DLD1 (cell line): ENCODE measurements around the gene RBPMS2.

Experiments used
- in situ Hi-C: cut with HindIII; loops from 2 replicates; pipeline ENCODE4 v1.10.0; 2017; ENCODE audit warnings: low sequenced_read_pairs

The RBPMS2 gene

DNA sequence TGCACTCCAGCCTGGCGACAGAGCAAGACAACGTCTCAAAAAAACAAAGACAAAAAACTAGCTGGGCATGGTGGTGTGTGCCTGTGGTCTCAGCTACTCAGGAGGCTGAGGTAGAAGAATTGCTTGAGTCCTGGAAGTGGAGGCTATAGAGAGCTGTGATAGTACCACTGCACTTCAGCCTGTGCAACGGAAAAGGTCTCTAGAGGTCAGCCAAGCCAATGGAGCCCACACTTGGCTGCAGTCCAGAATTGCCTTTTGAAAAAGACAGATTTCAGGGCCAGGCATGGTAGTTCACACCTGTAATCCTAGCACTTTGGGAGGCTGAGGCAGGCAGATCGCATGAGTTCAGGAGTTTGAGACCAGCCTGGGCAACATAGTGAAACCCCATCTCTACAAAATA lies 8.4 kb upstream of the RBPMS2 start:
- in situ Hi-C loops, result no loop called here

DNA sequence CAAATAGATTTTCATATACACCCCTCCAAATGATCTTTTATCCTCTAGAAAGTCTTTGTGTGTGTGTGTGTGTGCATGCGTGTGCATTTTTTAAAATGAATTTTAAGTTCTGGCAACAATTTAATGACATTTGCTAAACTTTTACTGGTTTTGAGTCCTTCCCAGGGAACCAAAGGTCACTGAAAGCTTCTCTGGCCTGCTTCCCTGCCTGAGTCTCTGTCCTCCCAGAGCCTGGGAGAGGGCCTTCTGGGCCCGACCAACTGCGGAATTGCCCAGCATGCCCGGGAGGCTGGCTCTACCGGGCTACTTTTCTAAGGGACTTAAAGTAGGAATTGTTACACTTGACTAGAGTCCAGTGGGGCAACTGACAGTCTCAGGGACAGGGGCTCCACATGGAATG lies 7.4 kb upstream of the RBPMS2 start:
- in situ Hi-C loops, result no loop called here

- in situ Hi-C loops, result no loop called here
These were observed 5.9 kb upstream of the RBPMS2 start for GRCh38 chr15:64781299-64781698.

GRCh38 chr15:64780600-64781156 lies 5.3 kb upstream of the RBPMS2 start:
- in situ Hi-C loops, result no loop called here

DNA sequence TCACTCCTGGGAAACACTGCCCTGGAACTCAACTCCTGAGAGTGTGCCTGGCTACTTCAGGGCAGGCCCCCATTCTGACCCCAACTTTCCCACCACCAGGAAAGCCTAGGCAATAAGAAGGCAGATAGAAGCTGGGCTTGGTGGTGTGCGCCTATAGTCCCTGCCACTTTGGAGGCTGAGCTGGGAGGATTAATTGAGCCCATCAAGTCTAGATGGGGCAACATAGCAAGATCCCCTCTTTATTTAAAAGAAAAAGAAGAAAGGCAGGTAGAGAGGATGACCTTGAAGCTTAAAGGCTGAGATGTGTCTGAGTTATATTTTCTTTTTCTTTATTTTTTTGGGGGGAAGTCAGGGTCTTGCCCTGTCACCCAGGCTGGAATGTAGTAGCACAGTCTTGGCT lies 4.2 kb upstream of the RBPMS2 start:
- in situ Hi-C loops, result no loop called here

DNA sequence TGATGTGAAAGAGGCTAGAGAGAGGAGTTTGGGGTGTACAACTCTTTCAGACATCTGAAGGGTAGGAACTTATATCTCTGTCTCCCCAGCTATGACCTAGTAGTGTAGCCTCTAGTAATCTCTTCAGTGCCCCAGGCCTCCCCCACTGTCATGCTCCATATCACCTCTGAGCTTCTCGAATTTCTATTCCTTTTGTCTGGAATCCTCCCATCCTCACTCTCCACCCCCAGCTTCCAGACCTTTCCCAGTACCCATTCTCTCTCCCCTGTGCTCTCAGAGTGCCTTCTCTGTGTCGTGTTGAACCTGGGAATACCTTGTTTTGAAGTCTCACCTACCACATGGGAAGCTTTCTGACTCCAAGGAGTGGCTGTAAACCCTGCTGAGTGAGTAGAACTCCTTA lies 3.6 kb upstream of the RBPMS2 start:
- in situ Hi-C loops, result no loop called here

DNA sequence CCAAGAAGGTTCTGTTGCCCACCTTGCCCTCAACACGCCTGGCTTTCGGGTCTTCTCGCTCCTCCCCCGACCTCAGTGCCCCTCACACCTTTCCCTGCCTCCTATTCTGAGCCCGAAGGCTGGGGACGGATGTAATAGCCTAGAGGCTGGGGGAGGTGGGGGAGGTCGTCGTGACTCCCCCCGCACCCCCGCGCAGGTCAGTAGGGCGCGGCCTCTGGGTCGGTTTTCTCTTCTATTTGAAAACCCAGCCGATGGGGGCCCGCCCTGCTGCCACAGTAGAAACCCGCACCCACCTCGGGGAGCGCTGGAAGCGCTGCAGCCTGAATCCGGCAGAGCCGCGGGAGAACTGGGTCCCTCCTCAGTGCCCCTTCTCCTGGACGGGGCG lies 1.0 kb upstream of the RBPMS2 start:
- in situ Hi-C loops, result no loop called here

DNA sequence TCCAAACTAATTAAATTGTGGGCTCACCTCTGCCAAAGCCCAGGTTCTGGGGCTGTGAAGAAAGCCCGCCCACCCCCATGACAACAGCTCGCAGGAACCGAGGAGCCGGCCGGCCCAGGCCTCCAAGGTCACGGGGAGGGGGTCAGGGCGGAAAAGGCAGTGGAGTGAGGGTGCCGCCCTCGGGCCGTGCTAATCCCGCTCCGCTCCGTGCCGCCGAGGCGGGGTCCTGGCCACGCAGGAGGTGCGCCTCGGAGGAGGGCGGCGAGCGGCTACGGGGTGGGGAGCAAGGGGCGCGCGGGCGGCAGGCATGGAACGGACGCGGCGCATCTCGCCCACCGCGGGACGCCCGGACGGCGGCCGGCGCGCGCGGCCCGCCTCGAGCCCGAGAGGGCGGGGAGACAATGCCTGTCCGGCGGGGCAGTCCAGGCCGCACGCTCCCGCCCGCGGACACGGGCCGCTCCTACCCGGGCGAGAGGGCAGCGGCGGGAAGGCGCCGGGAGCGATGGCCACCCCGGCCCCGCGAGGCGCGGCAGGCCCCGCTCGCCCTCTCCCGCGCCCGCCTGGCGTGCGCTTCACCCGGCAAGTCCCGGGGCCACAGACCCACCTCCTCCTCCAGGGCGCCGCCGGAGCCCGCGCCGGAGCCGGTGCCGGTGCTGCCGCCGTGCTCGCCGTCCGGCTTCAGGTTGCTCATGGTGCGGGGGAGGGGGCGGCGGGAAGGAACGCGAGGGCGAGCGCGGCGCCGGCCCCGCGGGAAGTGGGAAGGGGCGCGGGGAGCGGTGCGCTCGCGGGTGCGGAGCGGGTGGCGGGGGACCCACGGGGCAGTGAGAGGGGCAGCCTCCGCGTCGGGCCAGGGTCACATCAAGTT lies 528 bp downstream of the RBPMS2 start:
- in situ Hi-C loops, result no loop called here

GRCh38 chr15:64774037-64774628 lies 1.3 kb downstream of the RBPMS2 start:
- in situ Hi-C loops, result no loop called here

DNA sequence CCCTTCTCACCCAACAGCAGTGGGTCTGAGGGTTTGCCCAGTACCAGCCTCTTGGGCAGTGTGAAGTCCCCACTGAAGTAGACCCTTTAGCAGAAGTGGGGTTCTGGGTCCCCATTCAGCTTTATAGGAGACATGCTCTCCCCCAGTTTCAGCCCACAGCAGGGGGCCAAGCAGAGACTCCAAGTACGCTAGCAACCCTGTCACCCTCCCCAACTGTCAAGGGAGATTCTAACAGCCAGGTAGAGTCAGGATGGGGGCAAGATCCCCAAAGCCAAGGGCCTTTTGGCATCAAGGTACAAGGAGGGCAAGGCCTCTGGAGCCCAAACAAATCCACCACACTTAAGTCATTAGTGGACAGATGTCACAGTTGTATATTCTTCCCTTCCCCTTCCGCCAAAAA lies 1.8 kb downstream of the RBPMS2 start:
- in situ Hi-C loops, result no loop called here

DNA sequence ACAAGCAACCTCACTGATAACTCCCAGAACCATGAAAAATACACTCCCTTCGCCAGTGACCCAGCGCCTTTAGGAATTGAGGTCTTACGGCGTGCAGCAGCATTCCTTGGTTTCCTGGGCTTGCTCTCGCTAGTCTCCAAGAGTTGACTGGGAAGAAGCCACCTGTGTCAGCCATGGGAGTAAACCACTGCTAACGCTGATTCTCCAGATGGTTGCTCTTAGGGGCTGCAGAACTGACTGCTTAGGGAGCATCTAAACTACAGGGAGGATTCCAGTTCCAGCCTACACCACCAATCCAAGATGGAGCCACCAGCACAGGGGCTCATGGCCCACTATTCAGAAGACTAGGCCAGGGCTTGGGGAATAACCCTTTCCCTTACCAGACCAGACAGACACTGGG lies 2.4 kb downstream of the RBPMS2 start:
- in situ Hi-C loops, result no loop called here

DNA sequence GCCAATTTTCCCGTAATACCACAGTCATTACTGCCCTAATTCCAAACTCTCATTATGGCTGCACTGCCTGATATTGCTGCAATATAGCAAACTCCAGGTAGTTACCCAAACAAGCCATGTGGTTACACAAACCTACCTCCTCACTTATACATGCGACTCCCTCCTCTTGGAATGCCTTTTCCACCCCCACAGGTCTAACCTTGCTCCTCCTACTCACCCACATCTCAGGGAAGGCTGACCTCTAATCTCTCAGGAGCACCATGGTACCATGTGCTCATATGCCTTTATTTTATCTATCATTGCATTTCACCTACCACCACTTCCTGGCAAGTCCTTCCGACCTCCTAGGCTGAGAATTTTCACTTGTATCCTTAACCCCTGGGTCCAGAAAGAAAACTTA lies 2.9 kb downstream of the RBPMS2 start:
- in situ Hi-C loops, result no loop called here

DNA sequence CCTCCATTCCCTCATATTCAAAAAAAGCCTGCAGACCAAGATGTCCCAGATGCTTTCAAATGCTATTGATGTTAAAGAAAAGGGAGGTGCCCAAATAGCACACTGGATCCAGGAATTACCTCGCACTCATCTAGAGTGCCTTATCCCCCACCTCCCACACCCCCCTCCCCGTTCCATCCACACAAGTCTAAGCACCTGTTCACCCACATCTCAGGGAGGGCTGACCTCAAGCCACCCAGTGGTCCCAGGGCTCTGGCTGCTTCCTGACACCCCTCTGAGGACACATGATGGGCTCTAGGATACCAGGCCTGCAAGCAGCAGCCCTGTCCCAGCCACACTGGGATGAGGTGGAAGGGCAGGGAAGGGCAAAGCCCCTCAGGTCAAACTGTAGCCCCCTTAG lies 4.8 kb downstream of the RBPMS2 start:
- in situ Hi-C loops, result no loop called here

GRCh38 chr15:64767203-64767602 lies 8.2 kb downstream of the RBPMS2 start:
- in situ Hi-C loops, result no loop called here

- in situ Hi-C loops, result no loop called here
These were observed 9.3 kb downstream of the RBPMS2 start for GRCh38 chr15:64766058-64766457.

DNA sequence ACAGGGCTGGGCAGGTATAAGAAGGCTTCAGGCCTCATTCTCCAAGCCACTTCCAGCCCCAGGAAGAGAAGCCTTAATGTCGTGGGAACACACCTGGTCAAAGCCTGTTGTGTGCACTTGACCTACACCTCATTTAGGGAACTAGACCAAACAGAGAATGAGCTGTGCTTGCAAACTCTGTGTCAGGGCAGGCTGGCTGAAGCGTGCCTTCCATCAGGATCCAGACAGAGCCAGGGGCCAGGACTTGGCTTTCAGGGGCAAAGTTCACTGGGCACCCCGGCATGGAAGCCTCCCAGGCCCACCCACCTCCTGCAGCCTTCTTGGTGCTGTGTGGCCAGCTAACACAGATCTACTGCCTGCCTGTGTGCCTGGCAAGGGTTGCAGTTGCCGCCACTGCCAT lies 11.5 kb downstream of the RBPMS2 start:
- in situ Hi-C loops, result no loop called here

GRCh38 chr15:64763462-64763861 lies 11.9 kb downstream of the RBPMS2 start:
- in situ Hi-C loops, result no loop called here

- in situ Hi-C loops, result no loop called here
These were observed 12.4 kb downstream of the RBPMS2 start for GRCh38 chr15:64763021-64763420.

DNA sequence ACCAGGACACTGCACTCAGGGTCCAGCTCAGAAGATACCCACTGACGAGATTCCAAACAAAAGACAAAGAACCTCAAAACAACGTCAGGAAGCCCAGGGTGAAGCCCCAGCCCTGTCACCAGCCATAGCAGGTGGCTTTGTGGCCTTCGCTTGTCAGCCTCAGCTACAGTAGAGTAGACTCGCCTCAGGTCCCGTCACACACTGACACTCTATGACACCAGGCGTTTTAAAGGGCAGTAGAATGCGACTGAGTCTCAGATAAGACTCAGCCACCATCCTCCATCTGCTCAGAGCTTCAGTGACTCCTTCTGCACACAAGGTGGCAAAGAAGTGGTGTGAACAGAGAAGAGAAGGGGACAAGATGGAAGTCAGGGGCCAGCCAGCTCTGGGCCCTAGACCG lies 12.8 kb downstream of the RBPMS2 start:
- in situ Hi-C loops, result no loop called here

DNA sequence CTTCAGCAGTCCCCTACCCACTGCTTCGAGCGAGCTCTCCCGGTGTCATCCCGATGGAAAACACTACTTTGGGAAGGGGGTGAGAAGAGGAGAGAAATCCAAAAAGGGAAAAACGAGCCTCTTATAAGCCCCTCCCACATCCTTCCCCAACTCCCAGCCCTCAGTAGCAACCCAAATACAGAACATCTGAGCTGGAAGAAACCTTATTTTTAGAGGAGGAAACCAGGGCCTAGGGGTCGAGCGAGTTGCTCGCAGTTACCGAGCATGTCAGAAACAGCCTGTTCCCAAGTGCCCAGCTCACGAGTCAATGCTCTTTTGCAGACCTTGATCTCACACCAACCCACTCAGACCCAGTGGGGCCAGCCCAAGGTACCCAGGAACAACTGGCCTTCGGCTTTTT lies 14.2 kb downstream of the RBPMS2 start:
- in situ Hi-C loops, result no loop called here

- in situ Hi-C loops, result no loop called here
These were observed 15.3 kb downstream of the RBPMS2 start for GRCh38 chr15:64760056-64760455.

DNA sequence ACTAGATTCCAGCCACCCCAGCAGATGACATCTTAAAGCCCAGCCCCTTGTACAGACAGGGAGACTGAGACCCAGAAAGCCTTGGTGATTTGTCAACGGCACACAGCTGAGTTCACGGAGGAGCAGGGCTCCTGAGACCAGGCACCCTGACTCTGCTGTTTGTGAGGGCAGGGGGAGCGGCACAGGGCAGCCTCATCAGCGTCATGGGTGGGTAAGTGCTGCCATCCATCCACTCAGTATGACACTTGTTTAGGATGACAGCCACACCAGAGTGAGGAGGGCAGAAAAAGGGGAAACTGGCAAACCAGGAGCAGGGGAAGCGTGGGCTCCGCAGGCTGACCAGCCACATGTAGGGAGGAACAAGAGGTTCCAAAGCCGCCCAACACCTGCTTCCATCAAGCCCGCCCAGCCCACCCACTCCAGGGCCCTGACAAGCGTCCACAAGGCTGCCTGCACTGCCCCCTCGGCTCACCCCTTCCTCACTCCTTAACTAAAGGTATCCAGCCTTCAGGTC lies 19.9 kb downstream of the RBPMS2 start:
- in situ Hi-C loops, result no loop called here
